Measurements from ENCODE around the gene HOXD10.

Gene HOXD10

GRCh38 chr2:176114930-176115625, 1.5 kb upstream of the HOXD10 start:
- no peak for DNase-seq
- in situ Hi-C loops (cut with MboI; ENCODE audit: low pct_unique_long_range_greater_than_20kb, low sequenced_read_pairs) = no loop called here

DNA sequence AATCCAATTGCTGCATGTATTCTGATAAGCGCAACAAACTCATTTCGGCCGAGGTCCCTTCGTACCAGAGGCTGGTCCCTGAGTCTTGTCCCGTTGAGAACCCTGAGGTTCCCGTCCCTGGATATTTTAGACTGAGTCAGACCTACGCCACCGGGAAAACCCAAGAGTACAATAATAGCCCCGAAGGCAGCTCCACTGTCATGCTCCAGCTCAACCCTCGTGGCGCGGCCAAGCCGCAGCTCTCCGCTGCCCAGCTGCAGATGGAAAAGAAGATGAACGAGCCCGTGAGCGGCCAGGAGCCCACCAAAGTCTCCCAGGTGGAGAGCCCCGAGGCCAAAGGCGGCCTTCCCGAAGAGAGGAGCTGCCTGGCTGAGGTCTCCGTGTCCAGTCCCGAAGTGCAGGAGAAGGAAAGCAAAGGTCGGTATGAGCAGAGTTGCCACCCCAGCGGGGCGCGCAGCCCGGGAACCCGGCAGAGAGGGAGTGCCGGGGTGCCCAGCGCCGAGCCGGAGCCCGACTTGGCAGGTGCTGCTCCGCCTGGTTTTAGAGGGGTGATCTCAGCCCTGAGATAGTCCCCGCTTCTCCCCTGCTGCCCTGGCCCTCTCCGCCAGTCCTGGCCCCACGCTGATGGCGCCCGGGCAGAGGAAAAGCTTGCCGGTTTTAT, 714 bp downstream of the HOXD10 start:
- DNase-seq = no peak

DNA sequence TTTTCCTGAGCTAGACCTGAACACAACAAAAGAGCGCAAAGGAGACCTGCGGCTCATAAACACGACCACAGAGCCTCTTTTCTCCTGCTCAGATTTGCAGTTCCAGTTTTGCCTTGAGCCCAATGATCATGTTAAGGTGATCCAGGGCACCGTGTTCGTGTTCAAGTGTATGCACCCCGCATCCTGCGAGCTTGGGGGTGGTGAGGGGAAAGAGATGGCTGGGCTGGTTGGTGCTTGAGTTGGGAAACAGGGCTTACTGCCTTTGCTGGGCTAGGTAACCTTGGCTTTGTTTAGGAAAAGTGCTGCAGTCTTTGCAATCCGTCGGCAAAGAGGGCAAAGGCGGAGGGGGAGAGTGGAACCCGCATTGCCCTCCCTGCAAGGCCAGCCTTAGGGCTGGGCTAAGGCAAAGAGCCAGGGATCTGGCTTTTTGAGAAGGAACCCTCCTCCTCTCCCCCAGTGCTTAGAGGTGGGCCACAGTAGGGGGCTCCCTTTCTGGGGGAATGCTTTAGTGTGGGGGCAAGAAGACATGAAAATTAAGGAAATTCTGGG, 1.3 kb downstream of the HOXD10 start:
- DNase-seq = no peak
- in situ Hi-C loops (cut with MboI; ENCODE audit: low pct_unique_long_range_greater_than_20kb, low sequenced_read_pairs) = no loop called here

More for the DNA sequence above, 714 bp downstream of the HOXD10 start:
- in situ Hi-C loops (cut with MboI; ENCODE audit: low pct_unique_long_range_greater_than_20kb, low sequenced_read_pairs) = no loop called here

GRCh38 chr2:176118601-176119339, 2.2 kb downstream of the HOXD10 start:
- in situ Hi-C loops (cut with MboI; ENCODE audit: low pct_unique_long_range_greater_than_20kb, low sequenced_read_pairs) = no loop called here

DNA sequence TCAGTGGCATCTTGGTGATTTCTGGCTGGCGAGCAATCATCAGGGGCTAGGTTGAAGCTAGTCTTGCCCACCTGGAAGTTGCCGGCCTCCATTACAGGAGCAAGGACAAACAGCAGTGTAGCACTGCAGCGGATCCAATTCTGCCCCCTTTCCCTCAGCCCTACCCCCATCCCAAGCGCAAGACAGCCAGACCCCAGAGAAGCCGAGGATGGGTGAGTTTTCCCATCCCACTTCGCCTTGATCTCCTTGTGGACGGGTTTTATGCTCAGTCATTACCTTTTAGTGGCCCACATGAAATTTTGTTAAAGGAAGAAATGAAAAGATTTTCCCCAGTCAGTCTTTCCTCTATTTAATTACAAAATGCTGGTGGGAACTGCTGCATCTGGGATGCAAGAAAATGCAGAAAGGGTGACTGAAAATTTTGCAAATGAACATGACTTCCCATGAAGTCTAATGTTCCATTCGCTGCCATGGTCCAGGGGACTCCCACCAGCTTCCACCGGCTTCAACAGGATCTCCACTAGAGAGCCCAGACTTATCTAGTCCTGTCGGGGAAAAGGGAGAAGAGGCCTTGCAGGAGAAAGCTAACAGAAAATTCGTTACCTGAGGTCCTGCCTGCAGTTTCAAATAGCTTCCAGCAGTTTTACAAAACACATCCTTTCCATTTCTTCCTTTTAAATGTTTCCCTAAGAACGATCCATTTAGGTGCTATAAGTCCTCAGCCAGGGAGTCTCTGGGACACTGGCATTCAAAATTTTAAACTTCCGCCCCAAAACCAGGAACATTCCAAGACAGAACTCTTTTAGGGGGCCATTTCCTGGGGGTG, 4.0 kb downstream of the HOXD10 start:
- in situ Hi-C loops (cut with MboI; ENCODE audit: low pct_unique_long_range_greater_than_20kb, low sequenced_read_pairs) = loop anchor here (10.0 kb wide), 1 partner anchor 514 kb away; no protein-coding TSS in a partner anchor
- DNase-seq = no peak

More at GRCh38 chr2:176118601-176119339, 2.2 kb downstream of the HOXD10 start:
- DNase-seq = no peak

- in situ Hi-C loops (cut with MboI; ENCODE audit: low pct_unique_long_range_greater_than_20kb, low sequenced_read_pairs) = loop anchor here (10.0 kb wide), 1 partner anchor 513 kb away; no protein-coding TSS in a partner anchor
- DNase-seq = no peak
Measured at GRCh38 chr2:176121190-176122051, 4.8 kb downstream of the HOXD10 start.

DNA sequence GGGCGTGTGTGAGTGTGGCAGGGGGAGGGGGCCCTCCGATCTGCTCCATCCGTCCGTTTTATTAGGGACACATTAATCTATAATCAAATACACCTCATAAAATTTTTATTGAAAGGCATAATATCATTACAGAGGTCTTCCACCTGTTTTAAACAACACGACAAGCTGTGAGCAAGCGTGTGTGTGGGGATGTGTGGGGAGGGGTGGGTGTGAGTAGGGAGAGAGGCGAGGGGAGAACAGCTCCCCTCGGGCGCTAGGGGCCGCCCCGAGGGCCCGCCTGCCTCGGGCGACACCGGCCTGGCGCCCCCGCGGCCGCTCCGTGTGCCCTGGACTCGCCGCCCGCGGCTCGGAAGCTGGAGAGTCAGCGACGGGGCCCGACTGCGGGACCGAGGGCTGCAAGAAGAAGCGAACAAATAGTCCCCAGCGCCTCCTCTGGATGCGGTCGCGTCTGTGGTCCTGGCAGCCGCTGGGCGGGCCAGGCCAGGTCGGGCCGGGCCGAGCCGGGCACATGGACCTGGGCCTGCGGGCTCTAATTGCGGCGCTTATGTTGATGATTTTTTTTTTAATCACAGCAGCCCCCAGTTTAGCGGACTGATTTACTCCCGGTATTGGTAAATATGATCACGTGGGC, 5.6 kb downstream of the HOXD10 start:
- in situ Hi-C loops (cut with MboI; ENCODE audit: low pct_unique_long_range_greater_than_20kb, low sequenced_read_pairs) = loop anchor here (10.0 kb wide), 1 partner anchor 513 kb away; no protein-coding TSS in a partner anchor
- DNase-seq = no peak

GRCh38 chr2:176122683-176123410, 6.3 kb downstream of the HOXD10 start, which contains the start of gene HOXD9:
Gene HOXD9, plus strand, starts transcription at chr2:176122719. Its CDS starts 50 bp downstream, at chr2:176122769.
- DNase-seq = no peak
- in situ Hi-C loops (cut with MboI; ENCODE audit: low pct_unique_long_range_greater_than_20kb, low sequenced_read_pairs) = loop anchor here (10.0 kb wide), 1 partner anchor 512 kb away; no protein-coding TSS in a partner anchor

GRCh38 chr2:176123411-176124109, 7.0 kb downstream of the HOXD10 start:
- in situ Hi-C loops (cut with MboI; ENCODE audit: low pct_unique_long_range_greater_than_20kb, low sequenced_read_pairs) = loop anchor here (10.0 kb wide), 1 partner anchor 511 kb away; no protein-coding TSS in a partner anchor
- no peak for DNase-seq

GRCh38 chr2:176124110-176124946, 7.8 kb downstream of the HOXD10 start:
- in situ Hi-C loops (cut with MboI; ENCODE audit: low pct_unique_long_range_greater_than_20kb, low sequenced_read_pairs) = loop anchor here (10.0 kb wide), 1 partner anchor 510 kb away; no protein-coding TSS in a partner anchor
- DNase-seq = no peak

DNA sequence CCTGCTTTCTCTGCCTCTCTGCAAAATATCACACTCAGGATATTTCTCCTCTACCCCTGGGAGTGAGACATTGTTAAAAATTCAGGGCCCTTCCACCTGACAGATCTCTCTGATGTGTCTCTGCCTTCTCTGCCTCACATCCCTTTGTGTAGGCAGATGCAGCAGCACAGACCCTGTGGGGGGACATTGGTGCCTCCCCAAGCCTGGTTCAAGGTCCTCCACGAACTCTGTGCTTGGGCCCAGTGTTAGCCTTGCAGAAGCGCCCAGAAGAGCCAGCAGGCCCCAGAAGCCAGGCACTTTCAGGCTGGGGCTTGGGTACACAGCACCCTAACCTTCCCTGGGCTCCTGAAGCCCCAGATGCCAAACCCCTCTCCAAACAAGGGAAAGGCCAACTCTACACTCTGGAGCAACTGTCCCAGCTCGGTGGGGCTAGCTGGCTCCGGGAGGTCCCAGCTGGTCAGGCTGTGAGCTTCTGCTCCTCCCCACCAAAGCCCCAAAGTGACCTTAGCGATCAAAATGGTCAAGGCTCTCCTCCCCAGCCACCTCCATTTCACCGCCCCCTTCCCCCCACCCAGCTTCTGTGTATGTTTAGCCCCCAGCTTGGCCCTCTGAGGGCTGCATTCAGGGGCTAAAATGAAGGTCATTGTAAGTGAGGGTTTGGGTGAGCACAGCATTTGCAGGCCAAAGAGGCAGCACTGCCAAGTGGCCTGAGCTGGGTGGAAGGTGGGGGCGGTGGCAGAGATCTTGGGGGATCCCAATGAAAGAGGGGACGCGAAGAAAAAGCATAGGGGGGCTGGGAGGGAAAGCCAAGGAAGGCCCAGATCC, 8.6 kb downstream of the HOXD10 start:
- in situ Hi-C loops (cut with MboI; ENCODE audit: low pct_unique_long_range_greater_than_20kb, low sequenced_read_pairs) = loop anchor here (10.0 to 25.0 kb wide), 3 partner anchors 337 to 1012 kb away; no protein-coding TSS in a partner anchor
- DNase-seq = no peak

DNA sequence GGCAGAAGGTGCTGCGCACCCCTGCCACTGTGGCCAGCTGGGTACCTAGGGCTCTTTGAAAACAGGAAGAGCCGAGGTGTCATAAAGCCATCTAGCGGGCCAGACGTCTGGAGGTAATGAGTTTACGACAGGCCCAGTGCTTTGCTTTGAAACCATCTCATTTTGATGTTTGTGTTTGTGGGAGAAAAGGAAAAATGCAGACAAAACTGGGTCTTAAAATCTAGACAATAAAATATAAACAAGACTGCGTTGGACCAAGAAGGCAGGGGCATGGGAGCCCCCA, 9.1 kb downstream of the HOXD10 start:
- no peak for DNase-seq
- in situ Hi-C loops (cut with MboI; ENCODE audit: low pct_unique_long_range_greater_than_20kb, low sequenced_read_pairs) = loop anchor here (10.0 to 25.0 kb wide), 3 partner anchors 337 to 1012 kb away; no protein-coding TSS in a partner anchor

- in situ Hi-C loops (cut with MboI; ENCODE audit: low pct_unique_long_range_greater_than_20kb, low sequenced_read_pairs) = loop anchor here (10.0 to 25.0 kb wide), 3 partner anchors 335 to 1010 kb away; no protein-coding TSS in a partner anchor
Measured at GRCh38 chr2:176126929-176127773, 10.6 kb downstream of the HOXD10 start.

GRCh38 chr2:176127774-176128072, 11.1 kb downstream of the HOXD10 start:
- DNase-seq = no peak
- in situ Hi-C loops (cut with MboI; ENCODE audit: low pct_unique_long_range_greater_than_20kb, low sequenced_read_pairs) = loop anchor here (10.0 to 25.0 kb wide), 3 partner anchors 335 to 1010 kb away; no protein-coding TSS in a partner anchor

More at GRCh38 chr2:176126929-176127773, 10.6 kb downstream of the HOXD10 start:
- peak; percentile 61 for DNase-seq
